DOHH2 (cell line): Measurements from ENCODE around the gene GABRA4.

Experiments used
- H3F3A ChIP-seq: fragments of 200-600 bp; sonication (generic), shearing (Covaris generic); 2 replicates; pipeline ENCODE4 v1.6.0; 2016; ENCODE audit warnings: antibody characterized with exemption, mild to moderate bottlenecking; ENCODE audit not compliant: control insufficient read depth, insufficient read depth
- H3K27ac ChIP-seq: fragments of 200-600 bp; sonication (generic); 2 replicates; pipeline ENCODE4 v1.5.1; 2014; ENCODE audit warnings: low read depth, mild to moderate bottlenecking, low read length, moderate library complexity
- H3K27me3 ChIP-seq: fragments of 200-600 bp; sonication (generic); 2 replicates; pipeline ENCODE4 v1.6.1; 2014; ENCODE audit warnings: mild to moderate bottlenecking, low read length, mixed read lengths; ENCODE audit not compliant: control insufficient read depth
- H3K36me3 ChIP-seq: fragments of 200-600 bp; sonication (generic); 2 replicates; pipeline ENCODE4 v1.6.1; 2014; ENCODE audit warnings: mild to moderate bottlenecking, low read length, moderate library complexity, mixed read lengths; ENCODE audit not compliant: control insufficient read depth
- H3K4me1 ChIP-seq: fragments of 200-600 bp; sonication (generic); 2 replicates; pipeline ENCODE4 v1.6.1; 2014; ENCODE audit warnings: mild to moderate bottlenecking, low read length, mixed read lengths; ENCODE audit not compliant: control insufficient read depth
- H3K4me2 ChIP-seq: fragments of 200-600 bp; sonication (generic); 2 replicates; pipeline ENCODE4 v1.6.0; 2014; ENCODE audit warnings: mild to moderate bottlenecking, low read length, moderate library complexity
- H3K4me3 ChIP-seq: fragments of 200-600 bp; sonication (generic); 2 replicates; pipeline ENCODE4 v1.5.1; 2014; ENCODE audit warnings: mild to moderate bottlenecking, low read length, mixed read lengths
- H3K79me2 ChIP-seq: fragments of 200-600 bp; sonication (generic); 2 replicates; pipeline ENCODE4 v1.6.1; 2014; ENCODE audit warnings: mild to moderate bottlenecking, low read length, mixed read lengths; ENCODE audit not compliant: control insufficient read depth
- H3K9me2 ChIP-seq: fragments of 200-600 bp; sonication (generic); replicated peaks from 2 replicates; pipeline ENCODE4 v1.6.1; 2014; ENCODE audit warnings: mild to moderate bottlenecking, low read length, mixed read lengths; ENCODE audit not compliant: control insufficient read depth
- H3K9me3 ChIP-seq: fragments of 200-600 bp; sonication (generic); 2 replicates; pipeline ENCODE4 v1.6.1; 2014; ENCODE audit warnings: antibody characterized with exemption, low read length, mixed read lengths; ENCODE audit not compliant: control insufficient read depth, insufficient read depth
- H4K20me1 ChIP-seq: fragments of 200-600 bp; sonication (generic); 2 replicates; pipeline ENCODE4 v1.6.0; 2014; ENCODE audit warnings: low read depth, mild to moderate bottlenecking, antibody characterized with exemption, low read length, moderate library complexity; ENCODE audit not compliant: control insufficient read depth, insufficient read depth
- EZH2phosphoT487 ChIP-seq: fragments of 200-600 bp; sonication (generic); IDR thresholded peaks from 2 replicates; pipeline ENCODE4 v1.6.1; 2017; ENCODE audit warnings: borderline replicate concordance, mild to moderate bottlenecking, antibody characterized with exemption, low read length, moderate library complexity, mixed read lengths
- TF ChIP-seq, protein P1 (sequence below): fragments of 200-600 bp; sonication (generic); IDR thresholded peaks from one replicate; pipeline ENCODE4 v1.5.1; 2014; ENCODE audit warnings: antibody characterized with exemption, mild to moderate bottlenecking, low read depth, low read length; ENCODE audit not compliant: poor library complexity, severe bottlenecking

GABRA4 gene

DNA sequence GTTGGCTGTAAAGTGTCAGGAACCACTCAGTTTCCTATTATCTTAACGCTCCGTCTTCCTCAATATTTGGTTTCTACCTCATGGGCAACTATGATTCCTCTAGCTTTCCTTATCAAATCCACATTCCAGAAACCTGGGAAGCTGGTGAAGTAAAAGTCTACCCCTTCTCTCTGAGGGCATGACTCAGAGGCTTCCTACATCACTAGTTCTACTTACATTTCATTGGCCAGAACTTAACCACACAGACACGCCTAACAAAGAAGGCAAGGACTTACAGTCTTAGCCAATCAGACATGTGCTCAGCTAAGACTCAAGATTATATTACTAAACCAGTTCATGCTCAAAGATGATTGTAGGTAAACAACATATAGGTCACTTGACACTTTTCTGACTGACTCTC is 114.7 kb downstream of the GABRA4 start:
- Histone ChIP-seq H3K9me3 (no peaks in the 10 kb centered on the region), H3F3A (no peaks in the 10 kb centered on the region), H3K4me1 (no peaks in the 10 kb centered on the region), H3K36me3 (no peaks in the 10 kb centered on the region), H3K27ac (no peak overlapping the region), H3K79me2 (no peaks in the 10 kb centered on the region), H4K20me1 (no peaks in the 10 kb centered on the region), H3K4me2 (no peak overlapping the region), H3K27me3 (no peaks in the 10 kb centered on the region), H3K9me2 (no peaks in the 10 kb centered on the region), H3K4me3 (no peak overlapping the region)
- TF ChIP-seq, protein P1, sequence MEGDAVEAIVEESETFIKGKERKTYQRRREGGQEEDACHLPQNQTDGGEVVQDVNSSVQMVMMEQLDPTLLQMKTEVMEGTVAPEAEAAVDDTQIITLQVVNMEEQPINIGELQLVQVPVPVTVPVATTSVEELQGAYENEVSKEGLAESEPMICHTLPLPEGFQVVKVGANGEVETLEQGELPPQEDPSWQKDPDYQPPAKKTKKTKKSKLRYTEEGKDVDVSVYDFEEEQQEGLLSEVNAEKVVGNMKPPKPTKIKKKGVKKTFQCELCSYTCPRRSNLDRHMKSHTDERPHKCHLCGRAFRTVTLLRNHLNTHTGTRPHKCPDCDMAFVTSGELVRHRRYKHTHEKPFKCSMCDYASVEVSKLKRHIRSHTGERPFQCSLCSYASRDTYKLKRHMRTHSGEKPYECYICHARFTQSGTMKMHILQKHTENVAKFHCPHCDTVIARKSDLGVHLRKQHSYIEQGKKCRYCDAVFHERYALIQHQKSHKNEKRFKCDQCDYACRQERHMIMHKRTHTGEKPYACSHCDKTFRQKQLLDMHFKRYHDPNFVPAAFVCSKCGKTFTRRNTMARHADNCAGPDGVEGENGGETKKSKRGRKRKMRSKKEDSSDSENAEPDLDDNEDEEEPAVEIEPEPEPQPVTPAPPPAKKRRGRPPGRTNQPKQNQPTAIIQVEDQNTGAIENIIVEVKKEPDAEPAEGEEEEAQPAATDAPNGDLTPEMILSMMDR = no peak
- no peak for TF ChIP-seq EZH2phosphoT487

DNA sequence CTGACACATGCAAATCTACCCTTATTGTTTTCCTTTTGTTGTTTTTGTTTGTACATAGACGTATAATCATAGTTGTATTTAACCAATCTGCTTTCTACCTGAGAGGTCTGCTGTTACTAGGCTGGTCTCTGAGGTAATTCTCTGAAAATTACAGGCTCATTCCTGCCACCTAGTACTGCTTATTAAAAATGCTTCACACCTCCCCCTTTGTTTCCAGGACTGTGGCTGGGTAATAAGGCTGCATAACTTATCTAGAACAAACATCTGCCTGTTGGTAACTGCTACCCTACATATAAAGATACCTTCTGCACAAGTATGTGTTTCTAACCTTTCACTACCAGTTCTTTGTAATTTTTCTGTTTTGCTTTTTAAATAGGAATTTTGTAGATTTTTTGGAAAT is 118.6 kb downstream of the GABRA4 start:
- Histone ChIP-seq H3K9me2 (no peaks in the 10 kb centered on the region), H4K20me1 (no peaks in the 10 kb centered on the region), H3K79me2 (no peaks in the 10 kb centered on the region), H3F3A (no peaks in the 10 kb centered on the region), H3K36me3 (no peaks in the 10 kb centered on the region), H3K27me3 (no peaks in the 10 kb centered on the region), H3K27ac (no peak overlapping the region), H3K4me2 (no peak overlapping the region), H3K4me1 (no peaks in the 10 kb centered on the region), H3K4me3 (no peak overlapping the region), H3K9me3 (no peaks in the 10 kb centered on the region)
- TF ChIP-seq, protein P1 = no peak
- TF ChIP-seq EZH2phosphoT487 = no peak

DNA sequence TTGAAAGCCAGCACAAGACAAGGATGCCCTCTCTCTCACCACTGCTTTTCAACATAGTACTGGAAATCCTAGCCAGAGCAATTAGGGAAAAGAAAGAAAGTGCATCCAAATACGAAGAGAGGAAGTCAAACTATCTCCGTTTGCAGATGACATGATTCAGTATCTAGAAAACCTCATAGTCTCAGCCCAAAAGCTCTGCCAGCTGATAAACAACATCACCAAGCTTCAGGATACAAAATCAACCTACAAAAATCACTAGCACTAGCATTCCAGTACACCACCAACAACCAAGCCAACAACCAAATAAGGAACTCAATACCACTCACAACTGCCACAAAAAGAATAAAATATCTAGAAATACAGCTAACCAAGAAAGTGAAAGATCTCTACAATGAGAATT is 123.0 kb downstream of the GABRA4 start:
- Histone ChIP-seq H3K4me1 (no peaks in the 10 kb centered on the region), H3K36me3 (no peaks in the 10 kb centered on the region), H3K4me2 (no peak overlapping the region), H3K27me3 (no peaks in the 10 kb centered on the region), H4K20me1 (no peaks in the 10 kb centered on the region), H3K9me2 (no peaks in the 10 kb centered on the region), H3K9me3 (no peaks in the 10 kb centered on the region), H3K4me3 (no peak overlapping the region), H3K79me2 (no peaks in the 10 kb centered on the region), H3K27ac (no peak overlapping the region), H3F3A (no peaks in the 10 kb centered on the region)
- no peak for TF ChIP-seq EZH2phosphoT487
- TF ChIP-seq, protein P1 = no peak
